Endodermal cell (in vitro differentiated cells): ENCODE results near the gene SORCS2. TPM values are rescaled to one million over a fixed set of nuclear protein-coding genes. Genes with fewer than 3 reads are reported as not detected.

ENCODE experiments used
- DNase-seq: peaks from one replicate; pipeline ENCODE4 v3.0.0-alpha.2; 2017
- H3K27ac ChIP-seq: 2 replicates; pipeline ENCODE4 v1.5.1; 2013; ENCODE audit warnings: mild to moderate bottlenecking, low read depth, low read length, moderate library complexity
- H3K27me3 ChIP-seq: 2 replicates; pipeline ENCODE4 v1.6.1; 2013; ENCODE audit warnings: mild to moderate bottlenecking, low read length, moderate library complexity; ENCODE audit not compliant: insufficient read depth, control insufficient read depth, poor library complexity, severe bottlenecking
- H3K36me3 ChIP-seq: 2 replicates; pipeline ENCODE4 v1.7.0; 2013; ENCODE audit warnings: mild to moderate bottlenecking, low read length, moderate library complexity; ENCODE audit not compliant: control insufficient read depth, insufficient read depth
- H3K4me1 ChIP-seq: one replicate; pipeline ENCODE4 v1.7.0; 2013; ENCODE audit warnings: low read length; ENCODE audit not compliant: control insufficient read depth, insufficient read depth
- H3K4me3 ChIP-seq: 2 replicates; pipeline ENCODE4 v1.5.1; 2013; ENCODE audit warnings: mild to moderate bottlenecking, low read length, moderate library complexity
- H3K9ac ChIP-seq: 2 replicates; pipeline ENCODE4 v1.6.1; 2013; ENCODE audit warnings: mild to moderate bottlenecking, low read length, moderate library complexity; ENCODE audit not compliant: poor library complexity, severe bottlenecking; ENCODE audit errors: extremely low read depth
- H3K9me3 ChIP-seq: 2 replicates; pipeline ENCODE4 v1.6.1; 2013; ENCODE audit warnings: mild to moderate bottlenecking, low read length, moderate library complexity; ENCODE audit not compliant: control insufficient read depth
- H3K27ac Mint-ChIP-seq: 2 replicates; pipeline ENCODE4 v1.8.0; 2020; ENCODE audit warnings: mixed read lengths
- H3K27me3 Mint-ChIP-seq: 2 replicates; pipeline ENCODE4 v1.8.0; 2021; ENCODE audit warnings: mild to moderate bottlenecking, mixed read lengths; ENCODE audit not compliant: insufficient read depth
- H3K36me3 Mint-ChIP-seq: 2 replicates; pipeline ENCODE4 v1.8.0; 2020; ENCODE audit warnings: low read depth, mixed read lengths
- H3K4me1 Mint-ChIP-seq: 2 replicates; pipeline ENCODE4 v1.8.0; 2020; ENCODE audit warnings: mixed read lengths
- H3K4me3 Mint-ChIP-seq: 2 replicates; pipeline ENCODE4 v1.8.0; 2020; ENCODE audit warnings: mild to moderate bottlenecking, moderate library complexity, mixed read lengths
- H3K9me3 Mint-ChIP-seq: 2 replicates; pipeline ENCODE4 v1.8.0; 2020; ENCODE audit warnings: mild to moderate bottlenecking, mixed read lengths
- WGBS, 2 experiments: methylation state at CpG; one replicate each; pipeline versions ENCODE4 v1.1.5 to v1.1.7; 2013; ENCODE audit warnings: missing lambda C conversion rate in 2 of 2, mixed read lengths in 1 of 2; ENCODE audit not compliant: insufficient coverage in 1 of 2, insufficient read length in 1 of 2; 5-methylcytosine and 5-hydroxymethylcytosine counted together
- total RNA-seq, 2 donors: library from RNA; stranded (reverse); fragmentation: NEBNext Ultra II Directional in 1 of 2; extraction: Animal tissue kit (Norgen Biotek cat#: 25700) in 1 of 2; gene quantifications; 2 replicates in 1 of 2; 3 replicates in 1 of 2; pipeline ENCODE4 v1.2.1, GENCODE V29; 2021
- TF ChIP-seq, protein P1 (sequence below): fragments of 200-600 bp; sonication (generic); conservative IDR thresholded peaks from 2 replicates; pipeline ENCODE4 v1.5.0; 2021; ENCODE audit warnings: antibody characterized with exemption, mild to moderate bottlenecking

The SORCS2 gene
- total RNA-seq, 2 donors from 2014 or later = 1.4 to 1.9 TPM

DNA sequence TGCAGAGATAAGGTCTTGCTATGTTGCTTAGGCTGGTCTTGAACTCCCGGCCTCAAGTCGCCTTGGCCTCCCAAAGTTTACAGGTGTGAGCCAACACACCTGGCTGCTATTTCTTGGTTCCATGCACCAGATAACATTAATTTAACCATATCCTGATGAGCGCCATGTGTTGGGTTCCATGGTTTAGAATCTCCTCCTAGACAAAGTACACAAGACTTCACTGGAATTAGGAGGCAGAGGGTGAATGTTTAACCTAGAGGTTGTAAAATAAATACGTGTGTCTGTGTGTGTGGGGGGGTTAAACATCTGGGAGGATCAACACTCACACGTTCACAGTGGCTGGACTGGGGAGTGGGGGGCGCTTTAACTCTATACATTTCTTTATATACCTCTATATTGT is 32.4 kb upstream of the SORCS2 start:
- Histone ChIP-seq H3K4me1 (no peaks in the 10 kb centered on the region), H3K9ac (no peak overlapping the region), H3K27me3 (no peaks in the 10 kb centered on the region), H3K4me3 (no peak overlapping the region), H3K27ac (no peak overlapping the region), H3K9me3 (no peaks in the 10 kb centered on the region), H3K36me3 (no peaks in the 10 kb centered on the region)
- TF ChIP-seq, protein P1, sequence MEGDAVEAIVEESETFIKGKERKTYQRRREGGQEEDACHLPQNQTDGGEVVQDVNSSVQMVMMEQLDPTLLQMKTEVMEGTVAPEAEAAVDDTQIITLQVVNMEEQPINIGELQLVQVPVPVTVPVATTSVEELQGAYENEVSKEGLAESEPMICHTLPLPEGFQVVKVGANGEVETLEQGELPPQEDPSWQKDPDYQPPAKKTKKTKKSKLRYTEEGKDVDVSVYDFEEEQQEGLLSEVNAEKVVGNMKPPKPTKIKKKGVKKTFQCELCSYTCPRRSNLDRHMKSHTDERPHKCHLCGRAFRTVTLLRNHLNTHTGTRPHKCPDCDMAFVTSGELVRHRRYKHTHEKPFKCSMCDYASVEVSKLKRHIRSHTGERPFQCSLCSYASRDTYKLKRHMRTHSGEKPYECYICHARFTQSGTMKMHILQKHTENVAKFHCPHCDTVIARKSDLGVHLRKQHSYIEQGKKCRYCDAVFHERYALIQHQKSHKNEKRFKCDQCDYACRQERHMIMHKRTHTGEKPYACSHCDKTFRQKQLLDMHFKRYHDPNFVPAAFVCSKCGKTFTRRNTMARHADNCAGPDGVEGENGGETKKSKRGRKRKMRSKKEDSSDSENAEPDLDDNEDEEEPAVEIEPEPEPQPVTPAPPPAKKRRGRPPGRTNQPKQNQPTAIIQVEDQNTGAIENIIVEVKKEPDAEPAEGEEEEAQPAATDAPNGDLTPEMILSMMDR = no peak
- 92% methylated on average over 4 of the region's 6 CpGs; no CpG with 5 or more reads in 1 of the 2 experiments for WGBS, 2 experiments
- no peak overlapping the region for H3K27ac Mint-ChIP-seq
- peaks cover 2% of the 10 kb centered on the region for H3K27me3 Mint-ChIP-seq
- H3K36me3 Mint-ChIP-seq = no peaks in the 10 kb centered on the region
- DNase-seq = no peak
- H3K4me1 Mint-ChIP-seq = no peaks in the 10 kb centered on the region
- H3K9me3 Mint-ChIP-seq = peaks cover 2% of the 10 kb centered on the region
- H3K4me3 Mint-ChIP-seq = no peak overlapping the region

DNA sequence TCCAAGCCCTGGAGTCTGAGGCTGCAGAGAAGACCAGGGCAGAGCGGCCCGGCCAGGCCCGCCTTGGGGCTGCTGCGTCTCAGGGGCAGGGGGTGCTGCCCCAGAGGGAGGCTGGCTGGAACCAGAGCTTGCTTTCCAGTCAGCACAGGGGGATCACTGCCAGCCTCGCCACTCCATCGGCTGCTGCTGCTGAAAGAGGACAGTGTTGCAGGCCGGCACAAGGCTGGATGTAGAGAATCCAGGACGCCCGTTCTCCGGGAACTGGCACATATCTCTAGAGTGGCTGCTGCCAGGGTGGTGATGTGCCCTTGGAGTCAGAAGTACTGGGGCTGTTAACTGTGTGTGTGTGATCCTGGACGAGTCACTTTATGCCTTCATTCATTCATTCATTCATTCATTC is 31.9 kb upstream of the SORCS2 start:
- Mint-ChIP-seq H3K4me1 (no peaks in the 10 kb centered on the region), H3K36me3 (no peaks in the 10 kb centered on the region), H3K9me3 (peaks cover 2% of the 10 kb centered on the region), H3K27ac (no peak overlapping the region), H3K4me3 (no peak overlapping the region), H3K27me3 (peaks cover 2% of the 10 kb centered on the region)
- H3K27ac ChIP-seq = no peak overlapping the region
- DNase-seq = peak; percentile 32
- H3K27me3 ChIP-seq = no peaks in the 10 kb centered on the region
- no peaks in the 10 kb centered on the region for H3K4me1 ChIP-seq
- WGBS, 2 experiments = 87 to 96% methylated on average over 6 to 10 of the region's 11 CpGs
- H3K4me3 ChIP-seq = no peak overlapping the region
- H3K9me3 ChIP-seq = no peaks in the 10 kb centered on the region
- TF ChIP-seq, protein P1 = no peak
- H3K9ac ChIP-seq = no peak overlapping the region
- H3K36me3 ChIP-seq = no peaks in the 10 kb centered on the region

DNA sequence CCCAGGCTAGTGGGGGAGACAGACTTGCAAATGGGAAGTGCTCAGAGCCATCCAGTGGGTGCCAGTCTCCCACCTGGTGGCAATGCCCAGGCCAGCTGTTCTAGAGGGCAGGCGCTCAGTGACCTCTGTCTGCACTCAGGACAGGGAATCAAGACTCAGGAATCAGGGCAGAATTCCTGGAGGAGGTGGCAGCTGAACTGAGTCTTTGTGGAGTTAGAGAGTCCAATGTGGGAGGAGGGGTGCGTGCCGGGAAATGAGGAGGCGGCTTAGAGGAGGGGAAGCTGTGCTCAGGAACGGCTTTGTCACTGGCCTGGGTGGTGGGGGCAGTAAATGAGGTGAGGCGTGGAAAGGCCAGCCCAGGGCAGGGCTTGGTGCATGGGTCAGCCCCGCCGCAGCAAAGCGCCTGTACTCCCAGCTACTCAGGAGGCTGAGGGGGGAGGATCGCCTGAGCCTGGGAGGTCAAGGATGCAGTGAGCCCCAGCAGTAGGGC is 31.3 kb upstream of the SORCS2 start:
- DNase-seq = peak; percentile 35

More for the DNA sequence above, 31.3 kb upstream of the SORCS2 start:
- Mint-ChIP-seq H3K27me3 (peaks cover 2% of the 10 kb centered on the region), H3K4me3 (no peak overlapping the region), H3K9me3 (peaks cover 2% of the 10 kb centered on the region), H3K36me3 (no peaks in the 10 kb centered on the region), H3K27ac (no peak overlapping the region), H3K4me1 (no peaks in the 10 kb centered on the region)
- Histone ChIP-seq H3K9ac (no peak overlapping the region), H3K4me1 (no peaks in the 10 kb centered on the region), H3K4me3 (no peak overlapping the region), H3K27ac (no peak overlapping the region), H3K36me3 (no peaks in the 10 kb centered on the region), H3K27me3 (no peaks in the 10 kb centered on the region), H3K9me3 (no peaks in the 10 kb centered on the region)
- 86 to 92% methylated on average over 9 to 10 of the region's 10 CpGs for WGBS, 2 experiments
- TF ChIP-seq, protein P1 = no peak
